Measurements from ENCODE around the gene BPTF. TPM values are rescaled to one million over a fixed set of nuclear protein-coding genes. Genes with fewer than 3 reads are reported as not detected.

Gene BPTF
- polyA plus RNA-seq, 1 of the 3 experiments (the other 2 are of a cell fraction): 61.4 TPM

DNA sequence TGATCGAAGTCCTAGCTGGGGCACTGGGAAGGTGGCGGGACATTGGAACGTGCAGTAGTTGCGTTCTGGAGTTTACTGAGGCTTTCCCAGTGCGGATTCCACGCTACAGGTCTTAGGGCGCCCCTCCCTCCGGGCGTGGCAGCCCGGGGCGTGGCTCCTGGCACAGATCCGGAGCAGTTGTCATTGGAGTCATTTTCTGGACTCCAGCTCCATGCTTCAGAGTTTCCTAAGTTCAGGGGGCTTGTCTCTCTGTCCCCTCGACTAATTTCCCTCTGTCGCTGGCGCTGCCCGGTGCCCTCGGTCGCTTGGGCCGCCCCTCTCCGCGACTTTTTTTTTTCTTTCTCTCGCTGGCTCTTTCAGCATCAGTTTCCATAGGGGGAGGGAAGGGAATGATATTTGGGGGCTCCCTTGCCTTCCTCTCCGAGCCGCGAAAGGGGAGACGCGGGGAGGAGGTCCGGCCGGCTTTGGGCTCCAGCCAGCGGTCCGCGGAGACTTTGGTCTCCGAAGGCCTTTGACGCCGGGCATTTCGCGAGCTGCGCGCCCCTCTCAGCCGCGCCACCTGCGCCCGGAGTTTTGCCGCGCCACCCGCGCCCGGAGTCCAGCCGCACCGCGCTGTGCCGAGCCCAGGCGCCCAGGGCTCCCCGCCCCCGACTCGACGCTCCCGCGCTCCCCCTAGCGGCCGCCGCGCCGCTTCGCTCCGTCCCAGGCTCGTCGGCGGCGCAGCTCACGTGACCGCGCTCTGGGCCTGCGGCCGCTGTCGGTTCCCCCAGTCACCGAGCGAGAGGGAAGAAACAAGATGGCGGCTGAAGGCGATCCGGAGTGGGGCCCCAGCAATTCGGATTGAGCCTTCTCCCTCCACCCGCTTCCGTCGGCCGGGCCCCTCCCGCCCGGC lies at the start of gene BPTF (continued):
- TF ChIP-seq, protein P1, sequence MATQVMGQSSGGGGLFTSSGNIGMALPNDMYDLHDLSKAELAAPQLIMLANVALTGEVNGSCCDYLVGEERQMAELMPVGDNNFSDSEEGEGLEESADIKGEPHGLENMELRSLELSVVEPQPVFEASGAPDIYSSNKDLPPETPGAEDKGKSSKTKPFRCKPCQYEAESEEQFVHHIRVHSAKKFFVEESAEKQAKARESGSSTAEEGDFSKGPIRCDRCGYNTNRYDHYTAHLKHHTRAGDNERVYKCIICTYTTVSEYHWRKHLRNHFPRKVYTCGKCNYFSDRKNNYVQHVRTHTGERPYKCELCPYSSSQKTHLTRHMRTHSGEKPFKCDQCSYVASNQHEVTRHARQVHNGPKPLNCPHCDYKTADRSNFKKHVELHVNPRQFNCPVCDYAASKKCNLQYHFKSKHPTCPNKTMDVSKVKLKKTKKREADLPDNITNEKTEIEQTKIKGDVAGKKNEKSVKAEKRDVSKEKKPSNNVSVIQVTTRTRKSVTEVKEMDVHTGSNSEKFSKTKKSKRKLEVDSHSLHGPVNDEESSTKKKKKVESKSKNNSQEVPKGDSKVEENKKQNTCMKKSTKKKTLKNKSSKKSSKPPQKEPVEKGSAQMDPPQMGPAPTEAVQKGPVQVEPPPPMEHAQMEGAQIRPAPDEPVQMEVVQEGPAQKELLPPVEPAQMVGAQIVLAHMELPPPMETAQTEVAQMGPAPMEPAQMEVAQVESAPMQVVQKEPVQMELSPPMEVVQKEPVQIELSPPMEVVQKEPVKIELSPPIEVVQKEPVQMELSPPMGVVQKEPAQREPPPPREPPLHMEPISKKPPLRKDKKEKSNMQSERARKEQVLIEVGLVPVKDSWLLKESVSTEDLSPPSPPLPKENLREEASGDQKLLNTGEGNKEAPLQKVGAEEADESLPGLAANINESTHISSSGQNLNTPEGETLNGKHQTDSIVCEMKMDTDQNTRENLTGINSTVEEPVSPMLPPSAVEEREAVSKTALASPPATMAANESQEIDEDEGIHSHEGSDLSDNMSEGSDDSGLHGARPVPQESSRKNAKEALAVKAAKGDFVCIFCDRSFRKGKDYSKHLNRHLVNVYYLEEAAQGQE (IDR thresholded peaks at IDR 0.05; ENCODE audit: low read depth, low read length): peak; percentile 76
- TF ChIP-seq, protein P2, sequence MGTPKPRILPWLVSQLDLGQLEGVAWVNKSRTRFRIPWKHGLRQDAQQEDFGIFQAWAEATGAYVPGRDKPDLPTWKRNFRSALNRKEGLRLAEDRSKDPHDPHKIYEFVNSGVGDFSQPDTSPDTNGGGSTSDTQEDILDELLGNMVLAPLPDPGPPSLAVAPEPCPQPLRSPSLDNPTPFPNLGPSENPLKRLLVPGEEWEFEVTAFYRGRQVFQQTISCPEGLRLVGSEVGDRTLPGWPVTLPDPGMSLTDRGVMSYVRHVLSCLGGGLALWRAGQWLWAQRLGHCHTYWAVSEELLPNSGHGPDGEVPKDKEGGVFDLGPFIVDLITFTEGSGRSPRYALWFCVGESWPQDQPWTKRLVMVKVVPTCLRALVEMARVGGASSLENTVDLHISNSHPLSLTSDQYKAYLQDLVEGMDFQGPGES (IDR thresholded peaks at IDR 0.05; ENCODE audit: low read depth, low read length): no peak
- TF ChIP-seq, protein P3, sequence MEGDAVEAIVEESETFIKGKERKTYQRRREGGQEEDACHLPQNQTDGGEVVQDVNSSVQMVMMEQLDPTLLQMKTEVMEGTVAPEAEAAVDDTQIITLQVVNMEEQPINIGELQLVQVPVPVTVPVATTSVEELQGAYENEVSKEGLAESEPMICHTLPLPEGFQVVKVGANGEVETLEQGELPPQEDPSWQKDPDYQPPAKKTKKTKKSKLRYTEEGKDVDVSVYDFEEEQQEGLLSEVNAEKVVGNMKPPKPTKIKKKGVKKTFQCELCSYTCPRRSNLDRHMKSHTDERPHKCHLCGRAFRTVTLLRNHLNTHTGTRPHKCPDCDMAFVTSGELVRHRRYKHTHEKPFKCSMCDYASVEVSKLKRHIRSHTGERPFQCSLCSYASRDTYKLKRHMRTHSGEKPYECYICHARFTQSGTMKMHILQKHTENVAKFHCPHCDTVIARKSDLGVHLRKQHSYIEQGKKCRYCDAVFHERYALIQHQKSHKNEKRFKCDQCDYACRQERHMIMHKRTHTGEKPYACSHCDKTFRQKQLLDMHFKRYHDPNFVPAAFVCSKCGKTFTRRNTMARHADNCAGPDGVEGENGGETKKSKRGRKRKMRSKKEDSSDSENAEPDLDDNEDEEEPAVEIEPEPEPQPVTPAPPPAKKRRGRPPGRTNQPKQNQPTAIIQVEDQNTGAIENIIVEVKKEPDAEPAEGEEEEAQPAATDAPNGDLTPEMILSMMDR (IDR thresholded peaks at IDR 0.05): peak; percentile 93
- TF ChIP-seq JUND (IDR thresholded peaks at IDR 0.05) (no peak), MEF2A (IDR thresholded peaks at IDR 0.05; ENCODE audit: borderline replicate concordance, low read depth) (no peak), ELF1 (IDR thresholded peaks at IDR 0.05) (no peak), GABPA (IDR thresholded peaks at IDR 0.05; ENCODE audit: low read depth) (no peak), NFIC (IDR thresholded peaks at IDR 0.05; ENCODE audit: borderline replicate concordance) (0 out of 2 replicates have a peak, but pooled peaks have one; percentile 4), NRF1 (IDR thresholded peaks at IDR 0.05; ENCODE audit: low read depth, low read length) (0 out of 2 replicates have a peak, but pooled peaks have one; percentile 24), TEAD4 (IDR thresholded peaks at IDR 0.05; ENCODE audit: borderline replicate concordance, insufficient read depth) (no peak), CHD2 (IDR thresholded peaks at IDR 0.05; ENCODE audit: low read length, partially characterized antibody) (no peak), FOXM1 (IDR thresholded peaks at IDR 0.05; ENCODE audit: low read depth) (no peak), FOSL2 (IDR thresholded peaks at IDR 0.05; ENCODE audit: borderline replicate concordance, low read depth) (no peak), YY1 (IDR thresholded peaks at IDR 0.05; ENCODE audit: low read depth) (peak; percentile 90)
- TF ChIP-seq, protein P4, sequence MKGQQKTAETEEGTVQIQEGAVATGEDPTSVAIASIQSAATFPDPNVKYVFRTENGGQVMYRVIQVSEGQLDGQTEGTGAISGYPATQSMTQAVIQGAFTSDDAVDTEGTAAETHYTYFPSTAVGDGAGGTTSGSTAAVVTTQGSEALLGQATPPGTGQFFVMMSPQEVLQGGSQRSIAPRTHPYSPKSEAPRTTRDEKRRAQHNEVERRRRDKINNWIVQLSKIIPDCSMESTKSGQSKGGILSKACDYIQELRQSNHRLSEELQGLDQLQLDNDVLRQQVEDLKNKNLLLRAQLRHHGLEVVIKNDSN (IDR thresholded peaks at IDR 0.05; ENCODE audit: borderline replicate concordance, low read depth): peak; percentile 97

All from SK-N-SH (cell line).